ENCODE data around the gene HRH3.

HRH3 gene

DNA sequence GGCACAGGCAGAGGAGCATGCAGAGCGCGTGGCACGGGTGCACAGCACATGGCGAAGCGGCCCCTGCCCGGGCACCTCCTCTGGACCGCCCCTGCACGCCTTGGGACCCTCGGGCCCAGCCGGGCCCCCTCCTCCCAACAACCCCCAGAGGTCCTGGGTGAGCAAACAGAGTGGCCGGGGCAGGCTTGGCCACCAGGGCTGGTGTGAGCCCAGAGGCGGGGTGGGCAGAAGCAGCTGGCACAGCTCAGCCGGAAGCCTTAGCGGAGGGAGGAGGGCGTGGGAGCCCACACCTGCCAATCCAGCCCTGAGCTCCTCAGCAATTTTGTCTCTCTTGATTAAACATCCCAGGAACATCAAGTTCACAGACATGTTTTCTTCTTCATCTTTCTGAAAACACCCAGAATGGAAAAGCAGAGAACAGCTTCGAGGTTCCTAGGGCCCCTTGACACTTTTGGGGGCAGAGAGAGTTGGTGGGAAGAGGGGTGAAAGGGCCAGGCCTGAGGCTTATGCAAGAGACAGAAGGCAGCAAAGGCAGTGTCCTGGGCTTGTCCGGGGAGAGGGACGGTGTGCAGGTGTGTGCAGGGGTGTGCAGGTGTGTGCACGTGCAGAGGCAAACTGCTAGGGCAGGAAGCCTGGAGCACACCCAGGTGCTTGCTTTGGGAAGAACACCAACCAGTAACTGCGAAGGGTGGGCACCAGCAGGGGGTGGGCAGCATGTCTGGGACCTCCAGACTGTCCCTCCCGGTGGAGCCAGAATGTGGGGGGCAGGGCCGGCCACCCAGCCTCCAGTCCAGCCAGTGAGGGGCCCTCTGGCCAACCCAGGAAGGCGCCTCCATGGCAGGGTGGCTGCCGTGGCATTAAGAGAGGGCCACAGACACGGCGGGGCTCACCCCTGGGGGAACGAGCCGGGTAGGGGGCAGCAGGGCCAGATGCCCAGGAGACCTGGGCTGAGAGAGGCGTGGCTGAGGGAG is 4.8 kb downstream of the HRH3 start:
- no peak for DNase-seq

DNA sequence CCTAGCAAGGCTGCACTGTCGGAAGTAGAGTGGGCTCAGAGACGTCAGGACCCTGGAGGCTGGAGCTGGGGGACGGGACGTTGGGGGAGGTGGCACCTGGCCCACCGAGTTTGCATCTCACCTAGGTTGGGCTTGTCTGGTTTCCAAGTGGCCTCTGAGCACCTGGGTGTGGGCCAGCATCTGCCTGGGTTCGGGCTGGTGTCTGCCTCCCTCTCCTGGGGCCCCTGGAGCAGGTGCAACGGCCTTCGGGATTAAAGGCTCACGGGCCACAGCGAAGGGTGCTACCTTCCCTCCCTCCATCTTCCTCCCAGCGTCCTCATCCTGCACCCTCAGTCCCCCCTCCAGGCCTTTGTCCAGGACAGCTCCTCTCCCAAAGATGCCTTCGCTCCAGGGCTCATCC is 6.0 kb downstream of the HRH3 start:
- no peak for DNase-seq

DNA sequence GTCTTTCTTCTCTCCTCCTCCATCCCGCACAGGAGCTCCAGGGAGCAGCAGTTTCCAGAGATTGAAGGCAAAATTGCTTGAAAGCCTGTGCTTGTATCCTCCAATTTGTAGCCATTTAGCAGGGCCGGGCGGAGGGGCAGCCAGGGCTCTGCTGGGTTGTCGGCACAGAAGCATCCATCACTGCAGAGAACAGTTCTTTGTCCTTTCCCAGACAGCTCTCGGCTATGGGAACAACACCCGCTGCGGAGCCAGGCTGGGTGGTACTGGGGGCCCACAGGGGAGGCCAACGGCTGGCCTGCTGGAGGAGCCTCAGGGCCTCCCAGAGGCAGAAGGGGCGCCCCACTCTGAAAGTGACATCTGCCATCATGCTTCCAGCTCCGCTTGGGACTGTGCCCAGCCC is 7.8 kb downstream of the HRH3 start:
- no peak for DNase-seq

DNA sequence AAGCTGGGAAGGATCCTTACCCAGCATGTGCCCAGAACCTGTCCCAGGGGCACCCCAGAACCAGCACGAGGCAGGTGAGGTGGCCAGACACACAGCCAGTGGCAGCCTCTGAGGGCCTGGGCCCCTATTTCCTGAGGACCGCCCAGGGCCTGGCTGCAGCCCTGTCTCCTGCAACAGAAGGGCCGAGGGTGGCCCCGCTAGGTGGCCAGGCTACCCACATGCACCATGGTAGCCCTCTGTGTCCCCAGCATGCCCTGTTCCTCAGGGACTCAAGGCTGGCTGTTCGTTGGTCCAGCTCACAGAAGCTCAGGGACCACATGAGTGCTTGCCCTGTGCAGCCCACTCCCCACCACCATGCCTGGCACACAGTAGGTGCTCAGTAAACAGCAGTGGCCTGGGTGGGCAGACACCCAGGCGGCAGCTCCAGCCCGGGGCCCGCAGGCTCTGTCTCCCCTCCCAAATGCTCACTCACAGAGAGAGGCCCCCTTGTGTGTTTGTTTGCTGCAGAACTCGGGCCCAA is 8.2 kb downstream of the HRH3 start:
- DNase-seq: no peak

DNA sequence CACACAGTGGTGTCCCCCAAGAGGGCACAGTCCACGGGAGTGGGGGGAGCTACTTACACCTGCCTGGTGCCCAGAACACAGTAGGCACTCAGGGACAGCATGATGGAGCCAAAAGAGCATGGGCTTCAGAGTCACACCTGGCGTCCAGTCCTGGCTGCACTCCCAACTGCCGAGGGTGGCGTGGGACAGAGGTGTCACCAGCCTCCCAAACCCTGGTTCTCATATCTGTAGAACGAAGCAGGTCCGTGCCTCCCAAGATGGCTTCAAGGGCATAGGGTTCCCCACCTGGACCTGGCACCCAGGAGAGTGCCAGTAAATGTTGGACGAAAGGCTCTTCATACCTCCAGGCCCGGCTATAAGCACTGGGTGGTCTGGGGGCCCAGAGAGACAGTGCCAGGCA is 8.9 kb downstream of the HRH3 start:
- DNase-seq: no peak

DNA sequence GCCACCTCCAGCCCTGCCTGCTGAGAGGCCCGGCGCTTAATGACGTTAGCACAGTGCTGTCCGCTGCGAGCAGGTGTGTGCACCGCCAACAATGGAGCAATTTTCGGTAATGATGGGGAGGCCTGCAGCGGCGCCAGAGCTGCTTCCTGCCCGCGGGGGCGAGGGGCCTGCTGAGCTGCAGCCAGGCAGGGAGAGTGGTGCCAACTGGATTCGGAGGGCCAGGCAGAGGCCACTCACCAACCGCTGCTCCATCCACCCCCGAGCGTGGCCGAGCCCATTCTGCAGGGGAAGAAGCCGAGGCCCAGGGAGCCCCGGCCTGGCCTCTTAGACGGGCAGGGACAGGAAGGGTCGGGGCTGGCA is 9.6 kb downstream of the HRH3 start:
- no peak for DNase-seq

DNA sequence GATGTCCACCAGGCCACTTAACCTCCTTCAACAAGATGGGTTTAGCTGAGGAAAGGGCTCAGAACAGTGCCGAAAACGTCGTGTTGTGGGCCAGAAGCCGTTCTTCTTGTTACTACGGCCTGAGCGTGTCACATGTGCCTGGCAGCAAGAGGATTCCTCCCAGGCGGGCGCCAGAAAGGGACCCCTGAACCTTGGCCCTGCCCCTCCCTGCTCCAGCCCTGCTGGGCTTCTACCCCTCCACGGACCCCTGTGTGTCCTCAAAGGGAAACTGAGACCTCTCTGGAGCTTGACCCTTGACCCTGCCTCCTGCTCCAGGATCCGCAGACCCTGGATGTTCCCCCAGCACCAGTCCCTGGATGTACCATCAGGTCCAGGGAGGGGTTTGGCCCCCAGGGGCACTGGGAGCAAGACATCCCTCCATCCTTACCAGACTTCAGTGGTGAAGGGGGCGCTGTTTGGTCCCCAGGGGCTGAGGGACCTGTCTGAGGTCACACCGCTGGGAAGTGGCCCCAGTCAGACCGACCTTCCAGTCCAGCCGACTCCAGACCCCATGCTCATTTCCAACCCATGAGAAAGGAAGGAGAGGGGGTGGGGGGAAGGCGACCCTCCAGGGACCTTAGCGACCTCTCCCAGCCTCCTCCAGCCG is 10.1 kb downstream of the HRH3 start:
- no peak for DNase-seq

DNA sequence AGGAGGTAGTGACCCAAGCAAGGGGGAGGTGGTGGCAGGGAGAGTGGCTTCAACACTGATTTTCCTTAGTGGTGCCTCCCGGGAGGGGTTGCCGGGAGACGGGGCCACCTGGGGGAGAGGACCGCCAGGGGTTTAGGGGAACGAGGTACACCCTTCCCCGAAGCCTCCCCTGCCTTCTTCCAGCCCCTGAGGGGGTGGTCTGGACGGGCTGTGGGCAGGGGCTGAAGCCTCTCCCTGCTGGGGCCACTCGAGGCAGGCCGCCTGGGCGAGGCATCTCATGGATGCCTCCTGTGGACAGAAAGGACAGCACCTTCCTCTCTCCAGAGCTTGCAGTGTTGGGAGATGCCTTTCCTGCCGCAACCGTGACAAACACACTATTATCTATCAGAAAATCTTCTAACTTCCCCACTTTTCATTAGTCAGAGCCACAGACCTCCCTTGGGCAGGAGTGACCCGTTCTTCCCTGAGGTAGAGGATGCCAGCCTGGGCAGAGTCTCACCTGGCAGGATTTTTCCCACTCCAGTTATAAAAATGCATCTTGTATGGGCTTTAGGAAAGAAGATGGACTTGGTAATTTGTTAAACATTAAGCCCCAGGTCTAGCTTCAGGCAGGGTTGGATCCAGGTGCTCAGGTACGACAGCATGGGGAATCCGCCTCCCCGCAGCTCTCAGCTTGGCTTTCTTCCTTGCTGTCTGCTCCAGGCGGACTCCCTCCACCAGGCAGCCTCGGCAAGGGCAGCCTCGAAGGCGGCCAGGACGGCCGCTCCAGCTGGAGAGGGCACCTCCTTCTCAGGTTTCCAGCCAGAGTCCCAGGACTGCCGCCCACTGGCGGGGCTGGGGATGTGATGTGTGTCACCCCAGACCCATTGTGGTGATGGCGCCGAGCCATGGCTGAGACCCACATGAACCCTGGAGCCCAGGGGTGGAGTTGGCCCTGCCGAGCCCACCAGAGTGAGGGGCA is 11.0 kb downstream of the HRH3 start:
- no peak for DNase-seq

DNA sequence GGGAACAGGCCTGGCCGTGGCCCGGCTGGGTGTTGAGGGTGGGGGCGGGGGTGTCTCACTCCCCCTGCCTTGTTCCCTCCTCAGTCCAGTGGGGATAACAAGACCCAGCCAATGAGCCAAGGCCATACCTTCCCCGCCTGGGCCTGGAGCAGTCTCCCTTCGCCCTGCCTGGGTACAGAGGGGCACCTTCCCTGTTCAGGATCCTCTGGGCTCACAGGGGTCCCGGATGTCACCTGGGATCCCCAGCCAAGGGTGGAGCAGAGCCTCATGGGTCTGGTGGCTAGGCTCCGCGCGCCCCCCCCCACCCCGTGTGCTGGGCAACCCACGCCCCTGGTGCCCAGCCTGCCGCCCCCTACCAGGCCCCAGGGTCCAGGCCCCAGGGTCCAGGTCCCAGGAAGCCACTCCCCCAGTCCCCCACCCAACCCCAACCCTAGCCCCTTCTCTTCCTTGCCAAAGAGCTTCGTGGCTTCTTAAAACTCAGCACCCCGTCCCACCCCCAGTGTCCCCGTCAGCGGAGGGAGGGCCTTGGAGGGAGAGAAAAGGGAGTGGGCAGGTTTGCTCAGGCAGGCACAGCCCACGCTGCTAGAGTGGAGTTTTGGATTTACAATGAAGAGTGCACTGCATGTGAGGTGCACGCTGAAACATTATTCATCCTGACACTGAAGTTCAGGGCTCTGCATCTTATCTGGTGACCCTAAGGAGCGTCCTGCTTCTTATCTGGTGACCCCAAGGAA is 11.8 kb downstream of the HRH3 start:
- no peak for DNase-seq

DNA sequence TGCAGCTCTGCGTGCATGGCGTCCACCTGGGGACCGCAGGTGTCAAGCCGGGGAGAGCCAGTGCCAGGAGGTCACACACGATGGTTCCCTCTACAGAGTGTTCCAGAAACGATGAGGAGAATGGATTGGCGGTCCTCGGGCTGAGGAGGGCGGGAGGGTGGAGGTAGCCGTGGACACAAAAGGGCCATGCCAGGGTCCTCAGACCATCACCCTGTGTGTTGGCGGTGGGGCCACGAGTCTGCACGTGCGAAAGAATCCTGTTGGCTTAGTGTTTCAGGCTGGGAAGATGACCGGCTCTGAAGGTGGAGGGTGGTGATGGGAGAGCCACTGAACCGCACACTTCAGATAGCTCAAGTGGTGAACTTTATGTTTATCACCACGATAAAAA is 13.7 kb downstream of the HRH3 start:
- no peak for DNase-seq

DNA sequence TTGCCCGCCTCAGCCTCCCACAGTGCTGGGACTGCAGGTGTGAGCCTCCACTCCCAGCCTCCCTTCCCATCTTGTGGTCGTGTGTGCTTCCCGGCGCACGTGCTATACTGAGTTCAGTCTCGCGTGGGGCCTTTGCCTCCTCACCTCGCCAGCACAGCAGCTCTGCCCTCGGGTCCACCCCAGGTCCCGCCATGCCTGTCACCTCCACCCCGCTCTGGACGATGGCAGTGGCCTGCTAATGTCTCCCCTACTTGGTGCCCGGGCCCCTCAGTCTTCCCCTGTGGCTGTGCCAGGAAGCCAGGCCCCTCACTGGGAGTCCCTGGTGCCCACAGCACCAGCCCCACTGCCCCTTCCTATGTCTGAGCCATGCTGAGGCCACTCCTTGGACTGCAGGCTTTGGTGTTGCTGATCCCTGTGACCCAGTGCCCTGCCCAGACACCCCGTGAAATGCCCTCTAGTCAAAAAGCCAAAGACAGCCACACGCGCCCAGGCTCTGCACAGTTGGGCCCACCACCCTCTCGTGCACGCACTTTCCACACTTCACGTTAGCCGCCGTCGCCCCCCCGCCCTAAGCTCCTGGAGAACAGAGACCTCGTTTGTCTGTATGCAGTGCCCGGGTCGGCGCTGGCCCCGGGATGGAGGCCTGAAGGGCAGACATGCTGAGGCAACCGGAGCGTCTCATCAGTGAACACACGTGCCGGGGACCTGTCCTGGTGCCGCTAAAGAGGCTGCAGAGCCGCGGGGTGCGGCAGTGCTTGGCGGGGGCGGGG is 14.3 kb downstream of the HRH3 start:
- no peak for DNase-seq

DNA sequence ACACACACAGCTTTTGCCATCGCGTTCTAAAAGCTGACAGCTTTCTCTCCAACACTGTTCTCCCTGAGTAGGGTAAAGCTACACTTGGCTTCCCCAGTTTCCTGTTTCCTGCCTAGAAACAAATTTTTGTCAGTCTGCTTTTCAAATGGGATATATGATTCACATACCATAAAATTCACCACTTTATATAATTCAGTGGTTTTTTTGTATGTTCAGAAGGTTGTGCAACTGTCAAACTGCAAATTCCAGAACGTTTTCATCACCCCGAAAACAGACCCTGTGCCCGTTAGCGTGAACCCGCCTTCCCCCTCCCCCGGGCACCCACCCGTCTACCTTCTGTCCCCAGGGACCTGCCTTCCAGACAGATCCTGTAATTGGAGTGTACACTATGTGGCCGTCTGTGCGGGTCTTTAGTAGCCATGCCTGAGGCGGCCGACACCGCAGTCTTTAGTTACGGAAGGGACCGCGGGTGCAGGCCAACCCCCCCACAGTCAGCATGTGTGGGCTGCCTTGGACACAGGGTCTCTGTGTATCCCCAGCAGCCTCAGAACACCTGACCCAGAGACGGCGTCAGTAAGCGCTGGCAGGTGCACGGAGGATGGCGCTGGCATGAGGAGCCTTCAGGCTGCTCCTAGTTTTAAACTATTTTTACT is 16.6 kb downstream of the HRH3 start:
- no peak for DNase-seq

DNA sequence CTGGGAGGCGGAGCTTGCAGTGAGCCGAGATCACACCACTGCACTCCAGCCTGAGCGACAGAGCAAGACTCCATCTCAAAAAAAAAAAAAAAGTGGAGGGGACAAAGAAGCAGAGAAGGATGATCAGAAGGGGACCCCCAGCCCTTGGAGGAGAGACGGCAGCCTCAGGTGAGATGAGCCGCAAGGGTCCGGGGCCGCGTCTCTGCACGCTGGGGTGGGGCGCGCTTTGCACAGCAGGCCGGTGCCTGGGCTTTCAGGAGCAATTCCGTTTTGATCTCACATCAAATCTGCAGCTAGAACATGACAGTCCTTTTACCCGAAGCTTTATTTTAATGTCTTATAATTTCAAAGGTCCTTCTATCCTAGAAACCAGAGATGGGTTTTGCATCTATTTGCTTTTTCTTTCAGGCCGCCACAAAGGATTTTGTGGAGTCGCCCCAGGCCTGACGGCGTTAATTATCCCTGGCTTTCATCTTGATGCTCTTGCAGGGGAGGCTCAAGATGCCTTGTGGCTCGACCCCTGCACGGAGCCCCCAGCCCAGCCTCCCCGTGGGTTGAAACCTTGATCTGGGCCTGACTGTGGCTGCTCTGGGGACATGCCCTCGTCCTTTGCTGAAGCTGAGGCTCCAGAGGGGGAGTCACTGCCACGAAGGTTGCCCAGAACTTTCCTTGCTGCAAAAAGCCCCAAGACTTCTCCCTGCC is 17.3 kb downstream of the HRH3 start:
- DNase-seq: no peak

DNA sequence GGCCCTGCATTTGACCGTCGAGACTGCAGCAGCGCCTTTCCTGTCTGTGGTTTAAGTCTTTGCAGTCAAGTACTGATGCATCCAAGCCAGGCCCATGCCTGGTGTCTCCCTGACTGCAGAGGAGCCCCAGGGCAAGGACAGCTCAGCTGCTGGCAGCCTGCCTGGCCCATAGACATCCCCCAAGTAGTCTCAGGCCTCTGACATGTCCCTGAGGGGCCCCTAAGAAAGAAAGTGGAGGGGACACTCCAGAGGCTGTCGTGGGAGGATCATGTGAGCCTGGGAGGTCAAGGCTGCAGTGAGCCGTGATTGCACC is 18.0 kb downstream of the HRH3 start:
- DNase-seq: no peak

DNA sequence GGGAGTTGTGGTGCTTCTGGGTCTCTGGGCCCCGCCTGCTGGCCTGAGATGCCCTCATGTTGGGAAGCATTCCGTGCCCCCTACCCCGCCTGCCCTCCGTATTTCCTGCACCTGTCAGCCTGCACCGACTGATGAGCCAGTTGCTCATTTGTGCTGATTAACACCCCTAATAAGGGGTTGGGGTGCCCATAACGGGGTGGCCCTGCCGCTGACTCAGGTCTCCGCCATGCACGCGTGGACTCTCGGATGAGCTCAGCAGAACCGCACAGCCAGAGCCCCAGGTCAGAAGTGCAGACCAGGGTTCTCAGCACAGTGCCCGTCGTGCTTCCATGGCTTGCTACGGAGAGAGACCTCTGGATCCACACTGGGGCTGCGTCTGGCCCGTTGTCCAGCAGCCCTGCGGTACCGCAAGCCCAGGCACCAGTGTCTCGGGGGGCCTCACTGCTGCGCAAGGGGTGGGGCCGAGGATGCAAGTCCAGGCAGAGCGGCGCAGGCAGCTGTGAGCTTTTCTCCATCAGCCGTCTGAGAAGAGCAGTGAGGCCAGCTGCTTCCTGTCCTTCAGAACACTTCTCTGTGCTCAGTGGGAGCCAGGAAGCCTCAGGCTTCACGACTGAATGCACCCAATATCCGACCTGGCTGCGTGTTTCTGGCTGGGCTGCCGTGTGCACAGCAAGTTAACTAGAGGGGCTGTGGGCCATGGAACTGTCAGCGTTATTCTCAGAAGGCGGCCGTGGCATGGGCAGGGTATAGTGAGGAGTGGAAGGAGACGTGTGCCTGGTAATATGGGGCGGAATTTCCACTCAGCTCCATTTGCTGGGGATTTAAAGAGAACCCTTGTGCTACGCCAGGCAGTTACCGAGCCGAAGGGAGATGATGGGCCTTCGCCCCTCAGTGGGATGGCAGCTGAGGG is 18.6 kb downstream of the HRH3 start:
- DNase-seq: no peak

DNA sequence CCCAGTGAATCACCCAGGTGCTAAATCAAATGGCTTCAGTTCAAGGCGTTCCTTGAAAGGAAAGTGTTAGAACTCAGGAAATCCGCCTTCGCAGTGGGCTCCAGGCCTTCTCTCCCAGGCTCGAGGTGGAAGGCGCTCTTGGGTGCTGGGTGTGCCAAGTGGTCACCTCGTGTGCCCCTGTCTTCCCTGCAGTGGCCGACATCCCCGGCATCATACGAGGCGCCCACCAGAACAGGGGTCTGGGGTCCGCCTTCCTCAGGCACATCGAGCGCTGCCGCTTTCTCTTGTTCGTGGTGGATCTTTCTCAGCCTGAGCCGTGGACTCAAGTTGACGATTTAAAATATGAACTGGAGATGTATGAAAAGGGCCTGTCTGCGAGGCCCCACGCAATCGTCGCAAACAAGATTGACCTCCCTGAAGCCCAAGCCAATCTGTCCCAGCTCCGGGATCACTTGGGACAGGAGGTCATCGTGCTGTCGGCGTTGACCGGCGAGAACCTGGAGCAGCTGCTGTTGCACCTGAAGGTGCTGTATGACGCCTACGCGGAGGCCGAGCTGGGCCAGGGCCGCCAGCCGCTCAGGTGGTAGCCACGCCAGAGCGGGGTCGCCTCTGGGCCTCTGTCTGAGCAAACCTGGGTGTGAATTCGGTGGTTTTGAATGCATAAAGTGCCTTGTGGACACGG is 19.4 kb downstream of the HRH3 start:
- no peak for DNase-seq

DNA sequence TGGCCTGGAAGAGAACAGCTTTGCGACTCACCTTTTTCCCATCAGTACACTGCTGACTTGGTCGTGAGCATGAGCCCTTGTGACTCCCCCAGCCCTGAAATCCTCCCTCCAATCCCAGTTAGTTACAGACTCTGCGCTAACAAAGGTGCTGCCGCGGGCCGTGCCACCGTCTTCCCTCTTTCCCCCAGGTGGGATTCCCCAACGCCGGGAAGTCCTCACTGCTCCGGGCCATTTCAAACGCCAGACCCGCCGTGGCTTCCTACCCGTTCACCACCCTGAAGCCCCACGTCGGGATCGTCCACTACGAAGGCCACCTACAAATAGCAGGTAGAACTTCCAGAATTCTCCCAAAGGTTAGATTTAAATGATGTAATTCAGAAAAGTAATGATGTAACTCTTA is 21.1 kb downstream of the HRH3 start:
- no peak for DNase-seq

DNA sequence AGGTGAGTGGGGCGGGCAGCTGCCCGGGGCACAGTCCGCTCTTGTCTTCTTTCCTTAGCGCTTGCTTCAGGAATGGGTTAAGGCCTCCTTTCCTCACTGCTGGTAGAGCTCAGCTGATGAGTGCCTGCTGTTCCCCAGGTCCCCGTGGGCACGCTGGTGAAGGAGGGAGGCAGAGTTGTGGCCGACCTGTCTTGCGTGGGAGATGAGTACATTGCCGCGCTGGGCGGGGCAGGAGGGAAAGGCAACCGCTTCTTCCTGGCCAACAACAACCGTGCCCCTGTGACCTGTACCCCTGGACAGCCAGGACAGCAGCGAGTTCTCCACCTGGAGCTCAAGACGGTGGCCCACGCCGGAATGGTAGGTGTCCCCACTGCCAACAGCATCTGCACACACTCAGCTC is 21.6 kb downstream of the HRH3 start:
- DNase-seq: no peak

DNA sequence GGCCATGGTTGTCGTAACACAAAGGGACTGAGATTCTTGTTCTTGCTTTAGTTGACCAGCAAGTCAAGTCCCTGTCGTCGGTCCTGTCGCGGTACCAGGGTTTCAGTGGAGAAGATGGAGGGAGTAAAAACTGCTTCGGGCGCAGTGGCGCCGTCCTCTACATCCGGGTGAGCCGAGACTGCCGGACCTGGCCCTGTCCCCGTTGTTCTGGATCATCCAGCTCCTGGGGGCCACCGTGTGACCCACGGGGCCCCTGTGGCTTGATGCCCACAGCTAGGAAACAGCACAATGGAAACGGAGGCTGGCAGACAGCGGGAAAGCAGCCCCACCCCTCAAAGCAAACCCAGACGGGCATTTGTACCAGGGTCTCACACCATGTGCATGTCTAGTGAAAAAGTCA is 22.3 kb downstream of the HRH3 start:
- no peak for DNase-seq

All from AML-193 (cell line).